ENCODE data around the gene TEAD3. TPM values are rescaled to one million over a fixed set of nuclear protein-coding genes. Genes with fewer than 3 reads are reported as not detected.

The TEAD3 gene
- total and polyA plus RNA-seq, 8 donors = 18.1 to 54.4 (median 45.3) TPM

GRCh38 chr6:35429463-35429862, 67.4 kb downstream of the TEAD3 start:
- Histone ChIP-seq H3K27me3 (no peaks in the 10 kb centered on the region), H3K4me3 (no peak overlapping the region), H3K4me1 (peaks cover 0 to 18% of the 10 kb centered on the region in 2 donors), H3K36me3 (peaks cover 0 to 42% of the 10 kb centered on the region in 2 donors), H3K9me3 (peaks cover 0 to 27% of the 10 kb centered on the region in 2 donors), H3K27ac (no peak overlapping the region)
- DNase-seq = no peak
- intact Hi-C loops (cut with DNase I) = no loop called here
- TF ChIP-seq CTCF (IDR thresholded peaks at IDR 0.05) = no peak
- ATAC-seq = no peak

GRCh38 chr6:35428421-35429149, 68.3 kb downstream of the TEAD3 start:
- no peak overlapping the region for H3K27ac ChIP-seq
- intact Hi-C loops (cut with DNase I) = no loop called here
- TF ChIP-seq CTCF (IDR thresholded peaks at IDR 0.05) = no peak
- ATAC-seq (no peak), DNase-seq (no peak)
- peaks cover 0 to 18% of the 10 kb centered on the region in 2 donors for H3K4me1 ChIP-seq
- H3K4me3 ChIP-seq = no peak overlapping the region
- peaks cover 0 to 27% of the 10 kb centered on the region in 2 donors for H3K9me3 ChIP-seq
- no peaks in the 10 kb centered on the region for H3K27me3 ChIP-seq
- H3K36me3 ChIP-seq = peaks cover 0 to 51% of the 10 kb centered on the region in 2 donors

DNA sequence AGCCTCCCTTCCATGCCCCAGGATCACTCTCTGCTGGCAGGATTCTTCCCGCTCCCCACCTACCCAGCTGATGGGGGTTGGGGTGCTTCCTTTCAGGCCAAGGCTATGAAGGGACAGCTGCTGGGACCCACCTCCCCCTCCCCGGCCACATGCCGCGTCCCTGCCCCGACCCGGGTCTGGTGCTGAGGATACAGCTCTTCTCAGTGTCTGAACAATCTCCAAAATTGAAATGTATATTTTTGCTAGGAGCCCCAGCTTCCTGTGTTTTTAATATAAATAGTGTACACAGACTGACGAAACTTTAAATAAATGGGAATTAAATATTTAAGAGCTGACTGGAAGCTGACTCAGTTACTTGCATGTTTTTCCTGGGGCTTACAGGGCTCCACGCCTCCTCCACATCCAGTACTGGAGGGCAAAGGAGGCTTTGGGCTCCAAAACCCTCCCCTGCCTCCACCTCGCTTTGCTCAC, 69.0 kb downstream of the TEAD3 start:
- no peak overlapping the region for H3K27ac ChIP-seq
- intact Hi-C loops (cut with DNase I) = no loop called here
- peaks cover 0 to 58% of the 10 kb centered on the region in 2 donors for H3K36me3 ChIP-seq
- DNase-seq (no peak), ATAC-seq (no peak)
- H3K9me3 ChIP-seq = peaks cover 0 to 27% of the 10 kb centered on the region in 2 donors
- H3K4me1 ChIP-seq = peaks cover 0 to 18% of the 10 kb centered on the region in 2 donors
- no peak overlapping the region for H3K4me3 ChIP-seq
- H3K27me3 ChIP-seq = no peaks in the 10 kb centered on the region
- TF ChIP-seq CTCF (IDR thresholded peaks at IDR 0.05) = no peak

GRCh38 chr6:35427435-35427834, 69.4 kb downstream of the TEAD3 start:
- H3K36me3 ChIP-seq = peaks cover 0 to 62% of the 10 kb centered on the region in 2 donors
- DNase-seq (no peak), ATAC-seq (no peak)
- H3K27ac ChIP-seq = no peak overlapping the region
- peaks cover 0 to 18% of the 10 kb centered on the region in 2 donors for H3K4me1 ChIP-seq
- no peak overlapping the region for H3K4me3 ChIP-seq
- H3K9me3 ChIP-seq = peaks cover 0 to 27% of the 10 kb centered on the region in 2 donors
- no peaks in the 10 kb centered on the region for H3K27me3 ChIP-seq
- no peak for TF ChIP-seq CTCF (IDR thresholded peaks at IDR 0.05)
- intact Hi-C loops (cut with DNase I) = no loop called here

- DNase-seq = peak in 1 of 4 donors; percentile 68
Observed at GRCh38 chr6:35426074-35426473, 70.8 kb downstream of the TEAD3 start.

More at GRCh38 chr6:35426074-35426473, 70.8 kb downstream of the TEAD3 start:
- Histone ChIP-seq H3K4me1 (peaks cover 0 to 18% of the 10 kb centered on the region in 2 donors), H3K36me3 (peaks cover 0 to 76% of the 10 kb centered on the region in 2 donors), H3K9me3 (peaks cover 0 to 27% of the 10 kb centered on the region in 2 donors), H3K27ac (no peak overlapping the region), H3K27me3 (no peaks in the 10 kb centered on the region), H3K4me3 (no peak overlapping the region)
- no peak for TF ChIP-seq CTCF (IDR thresholded peaks at IDR 0.05)
- intact Hi-C loops (cut with DNase I) = no loop called here
- ATAC-seq = peak; percentile 73
